Right lobe of liver (tissue), 6 donors: ENCODE measurements around the gene RNF215. TPM values are rescaled to one million over a fixed set of nuclear protein-coding genes. Genes with fewer than 3 reads are reported as not detected.
A peak's percentile ranks its signal among the peaks of the same experiment; 100 is the strongest.

Experiments
- ATAC-seq, 4 donors: fragments of 200-7000 bp; cut with Tn5 transposase; one replicate each; pipeline ENCODE4 v1.9.1; 2020; ENCODE audit warnings: mild to moderate bottlenecking in 4 of 4, moderate library complexity in 4 of 4
- DNase-seq, 3 donors: peaks; one replicate each; pipeline ENCODE4 v3.0.0-alpha.2; 2020
- H3K27ac ChIP-seq, 3 donors: fragments of 200-600 bp; one replicate each; pipeline ENCODE4 v1.8.0; 2022
- H3K27me3 ChIP-seq, 2 donors: fragments of 200-600 bp; one replicate each; pipeline ENCODE4 v1.8.0; 2022
- H3K36me3 ChIP-seq, 4 donors: fragments of 200-600 bp; sonication (generic) in 1 of 4; one replicate each; pipeline versions ENCODE4 v1.5.1 to v1.8.0; 2017 to 2022; ENCODE audit warnings: control low read depth in 1 of 4
- H3K4me1 ChIP-seq, 4 donors: fragments of 200-600 bp; sonication (generic) in 1 of 4; one replicate each; pipeline versions ENCODE4 v1.5.1 to v1.8.0; 2017 to 2022; ENCODE audit warnings: control low read depth in 1 of 4
- H3K4me3 ChIP-seq, 3 donors: fragments of 200-600 bp; one replicate each; pipeline ENCODE4 v1.8.0; 2022
- H3K9me3 ChIP-seq, 4 donors: fragments of 200-600 bp; sonication (generic) in 1 of 4; one replicate each; pipeline versions ENCODE4 v1.5.1 to v1.8.0; 2017 to 2022; ENCODE audit warnings: control low read depth in 1 of 4
- CTCF ChIP-seq, 4 donors: fragments of 200-600 bp in 3 of 4; fragments of 450-650 bp in 1 of 4; IDR thresholded peaks; one replicate each; pipeline versions ENCODE4 v1.5.1 to v1.8.0; 2016 to 2022; ENCODE audit warnings: antibody characterized with exemption in 4 of 4, mild to moderate bottlenecking in 2 of 4
- POLR2A ChIP-seq: fragments of 450-650 bp; IDR thresholded peaks from one replicate; pipeline ENCODE4 v1.6.1; 2017; ENCODE audit warnings: antibody characterized with exemption, mild to moderate bottlenecking
- WGBS: methylation state at CpG from one replicate; pipeline ENCODE4 v1.1.6; 2018; ENCODE audit warnings: low coverage, low lambda C conversion rate; ENCODE audit not compliant: insufficient coverage; ENCODE audit errors: missing lambda C conversion rate; 5-methylcytosine and 5-hydroxymethylcytosine counted together
- intact Hi-C, 2 donors: fragments of 100-400 bp; cut with DNase I; formaldehyde crosslinking; loops; one replicate each; pipeline versions ENCODE4 v1.11.2 to v1.14.1; 2022
- total RNA-seq, 6 experiments: library from RNA; depleted of rRNA in 2 of 6; stranded (reverse); fragments of >200 nt in 2 of 6; fragmentation: NEBNext Ultra II Directional in 3 of 6; extraction: Animal tissue kit (Norgen Biotek cat#: 25700) in 3 of 6; gene quantifications; one replicate each; pipeline versions ENCODE4 v1.1.0 to v1.2.4, GENCODE V29; 2016 to 2023
- donor health status: DM: no; HTN: yes; CAD: no.
- donor health status: DM: no; HTN: no; CAD: no.
- donor health status: DM: no; HTN: no; CAD: no.
- donor health status: DM: no; HTN: yes; CAD: no.
- donor health status: DM: no; HTN: yes; CAD: no.

Gene RNF215
- total RNA-seq, 6 experiments from 2014 or later: 6.2 to 10.0 (median 7.4) TPM

- WGBS: 90% methylated on average over 8 of the region's 33 CpGs
- no peaks in the 10 kb centered on the region for H3K27me3 ChIP-seq
- no peak overlapping the region for H3K27ac ChIP-seq
- intact Hi-C loops: no loop called here
- no peaks in the 10 kb centered on the region for H3K4me1 ChIP-seq
- no peaks in the 10 kb centered on the region for H3K36me3 ChIP-seq
- TF ChIP-seq CTCF (IDR thresholded peaks at IDR 0.05): no peak
- no peak for TF ChIP-seq POLR2A
- ATAC-seq (no peak), DNase-seq (no peak)
- no peak overlapping the region for H3K4me3 ChIP-seq
- no peaks in the 10 kb centered on the region for H3K9me3 ChIP-seq
Observed at GRCh38 chr22:30373331-30374325, 13.6 kb downstream of the RNF215 start.

GRCh38 chr22:30372915-30373314 is 14.3 kb downstream of the RNF215 start:
- DNase-seq (no peak), ATAC-seq (peak in 3 of 4 donors; percentile 23 to 52 (median 34))
- no peaks in the 10 kb centered on the region for H3K36me3 ChIP-seq

GRCh38 chr22:30371981-30372380 is 15.2 kb downstream of the RNF215 start:
- Histone ChIP-seq H3K36me3 (no peaks in the 10 kb centered on the region), H3K27ac (no peak overlapping the region), H3K9me3 (no peaks in the 10 kb centered on the region), H3K27me3 (no peaks in the 10 kb centered on the region), H3K4me1 (no peaks in the 10 kb centered on the region), H3K4me3 (no peak overlapping the region)
- 90% methylated on average over 2 of the region's 13 CpGs for WGBS
- TF ChIP-seq CTCF (IDR thresholded peaks at IDR 0.05): no peak
- no peak for TF ChIP-seq POLR2A
- DNase-seq: no peak
- ATAC-seq: no peak
- intact Hi-C loops: no loop called here

More at GRCh38 chr22:30372915-30373314, 14.3 kb downstream of the RNF215 start:
- Histone ChIP-seq H3K27ac (no peak overlapping the region), H3K9me3 (no peaks in the 10 kb centered on the region), H3K27me3 (no peaks in the 10 kb centered on the region), H3K4me3 (no peak overlapping the region), H3K4me1 (no peaks in the 10 kb centered on the region)
- WGBS: no CpG with 5 or more reads among the region's 8 CpGs
- no peak for TF ChIP-seq POLR2A
- TF ChIP-seq CTCF (IDR thresholded peaks at IDR 0.05): no peak
- intact Hi-C loops: no loop called here

GRCh38 chr22:30371321-30371720 is 15.9 kb downstream of the RNF215 start:
- Histone ChIP-seq H3K27me3 (no peaks in the 10 kb centered on the region), H3K36me3 (no peaks in the 10 kb centered on the region), H3K4me1 (no peaks in the 10 kb centered on the region), H3K9me3 (no peaks in the 10 kb centered on the region), H3K4me3 (no peak overlapping the region), H3K27ac (no peak overlapping the region)
- no peak for TF ChIP-seq CTCF (IDR thresholded peaks at IDR 0.05)
- TF ChIP-seq POLR2A: no peak
- no peak for DNase-seq
- WGBS: 83% methylated on average over 2 of the region's 9 CpGs
- ATAC-seq: no peak
- intact Hi-C loops: no loop called here
